ENCODE measurements around the gene TSPAN33. TPM values are rescaled to one million over a fixed set of nuclear protein-coding genes. Genes with fewer than 3 reads are reported as not detected.
"Not testable (repeated sequence)": the region's sequence is repeated elsewhere in the genome, so short reads cannot be mapped to it uniquely, and the experiment has no call there.

TSPAN33 gene
- total RNA-seq, 2 donors from 2014 or later = 3.8 to 9.7 TPM

DNA sequence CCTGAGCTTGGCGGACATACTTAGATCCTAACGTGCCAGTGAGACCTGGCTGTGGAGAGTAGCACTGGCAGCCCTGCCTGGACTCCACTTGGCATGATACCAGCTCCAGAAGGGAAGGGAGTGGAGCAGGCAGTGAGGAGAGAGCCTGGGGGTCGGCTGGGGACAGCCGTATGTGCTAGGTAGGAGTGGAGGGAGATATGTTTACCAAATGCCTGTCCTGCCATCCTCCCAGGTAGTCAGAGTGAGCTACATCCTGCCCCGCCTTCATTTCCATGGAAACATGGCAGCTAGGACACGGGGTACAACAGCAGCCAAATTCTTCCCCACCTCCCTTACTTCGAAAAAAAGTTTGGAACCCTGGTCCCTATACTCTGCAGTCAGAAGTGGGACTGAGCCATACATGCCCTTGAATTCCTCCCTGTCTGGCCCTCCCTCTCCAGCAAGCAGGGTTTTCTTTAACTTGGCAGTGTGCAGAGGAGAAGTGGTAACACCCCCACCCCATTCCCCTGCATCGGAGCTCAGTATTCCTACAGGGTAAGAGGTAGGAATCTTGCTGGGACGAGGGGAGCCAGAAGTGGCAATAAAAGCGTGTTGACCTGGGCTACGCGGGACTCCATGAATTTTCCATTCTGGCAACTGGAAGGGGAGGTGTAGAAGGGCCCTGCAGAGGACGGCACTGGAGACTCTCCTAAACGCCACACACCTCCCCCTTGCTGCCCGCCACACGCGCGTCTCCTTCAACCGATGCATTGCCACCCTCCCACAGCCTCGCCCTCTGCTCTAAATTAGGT is 23.9 kb downstream of the TSPAN33 start:
- Histone ChIP-seq H3K9ac (ENCODE audit: low read depth in 2 of 2, low read length in 2 of 2) (no peak overlapping the region), H3K9me3 (no peaks in the 10 kb centered on the region), H3K4me3 (peak overlapping the region; percentile 42), H3K4me1 (no peaks in the 10 kb centered on the region), H3K27me3 (no peaks in the 10 kb centered on the region), H3K27ac (no peak overlapping the region), H3K36me3 (no peaks in the 10 kb centered on the region)
- TF ChIP-seq, protein P1, sequence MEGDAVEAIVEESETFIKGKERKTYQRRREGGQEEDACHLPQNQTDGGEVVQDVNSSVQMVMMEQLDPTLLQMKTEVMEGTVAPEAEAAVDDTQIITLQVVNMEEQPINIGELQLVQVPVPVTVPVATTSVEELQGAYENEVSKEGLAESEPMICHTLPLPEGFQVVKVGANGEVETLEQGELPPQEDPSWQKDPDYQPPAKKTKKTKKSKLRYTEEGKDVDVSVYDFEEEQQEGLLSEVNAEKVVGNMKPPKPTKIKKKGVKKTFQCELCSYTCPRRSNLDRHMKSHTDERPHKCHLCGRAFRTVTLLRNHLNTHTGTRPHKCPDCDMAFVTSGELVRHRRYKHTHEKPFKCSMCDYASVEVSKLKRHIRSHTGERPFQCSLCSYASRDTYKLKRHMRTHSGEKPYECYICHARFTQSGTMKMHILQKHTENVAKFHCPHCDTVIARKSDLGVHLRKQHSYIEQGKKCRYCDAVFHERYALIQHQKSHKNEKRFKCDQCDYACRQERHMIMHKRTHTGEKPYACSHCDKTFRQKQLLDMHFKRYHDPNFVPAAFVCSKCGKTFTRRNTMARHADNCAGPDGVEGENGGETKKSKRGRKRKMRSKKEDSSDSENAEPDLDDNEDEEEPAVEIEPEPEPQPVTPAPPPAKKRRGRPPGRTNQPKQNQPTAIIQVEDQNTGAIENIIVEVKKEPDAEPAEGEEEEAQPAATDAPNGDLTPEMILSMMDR (IDR thresholded peaks at IDR 0.05) = no peak
- no peak for DNase-seq
- intact Hi-C loops (cut with DNase I) = no loop called here

DNA sequence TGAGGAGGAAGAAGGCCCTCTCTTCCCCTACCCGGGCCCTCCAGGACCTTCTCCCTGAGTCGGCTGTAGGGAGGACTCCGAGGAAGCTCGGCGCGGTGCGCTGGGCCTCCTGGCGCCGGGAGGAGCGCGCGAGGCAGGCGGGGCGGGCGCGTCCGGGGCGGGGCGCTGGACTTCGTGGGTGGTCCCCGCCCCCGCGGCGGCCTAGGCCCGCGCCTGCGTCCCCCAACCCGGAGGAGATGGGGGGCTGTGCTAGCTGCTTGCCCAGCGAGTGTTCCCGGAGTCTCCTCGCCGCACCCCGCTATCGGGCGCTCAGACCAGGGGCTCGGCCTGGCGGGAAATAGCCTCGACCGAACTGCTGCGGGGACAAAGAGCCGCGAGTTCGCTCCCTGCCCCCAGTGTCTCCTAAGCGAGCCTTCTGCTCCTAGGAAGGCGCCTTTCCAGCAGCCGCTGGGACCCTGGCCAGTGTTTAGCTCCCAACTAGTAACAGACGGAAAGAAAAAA is 24.7 kb downstream of the TSPAN33 start:
- intact Hi-C loops (cut with DNase I) = no loop called here

DNA sequence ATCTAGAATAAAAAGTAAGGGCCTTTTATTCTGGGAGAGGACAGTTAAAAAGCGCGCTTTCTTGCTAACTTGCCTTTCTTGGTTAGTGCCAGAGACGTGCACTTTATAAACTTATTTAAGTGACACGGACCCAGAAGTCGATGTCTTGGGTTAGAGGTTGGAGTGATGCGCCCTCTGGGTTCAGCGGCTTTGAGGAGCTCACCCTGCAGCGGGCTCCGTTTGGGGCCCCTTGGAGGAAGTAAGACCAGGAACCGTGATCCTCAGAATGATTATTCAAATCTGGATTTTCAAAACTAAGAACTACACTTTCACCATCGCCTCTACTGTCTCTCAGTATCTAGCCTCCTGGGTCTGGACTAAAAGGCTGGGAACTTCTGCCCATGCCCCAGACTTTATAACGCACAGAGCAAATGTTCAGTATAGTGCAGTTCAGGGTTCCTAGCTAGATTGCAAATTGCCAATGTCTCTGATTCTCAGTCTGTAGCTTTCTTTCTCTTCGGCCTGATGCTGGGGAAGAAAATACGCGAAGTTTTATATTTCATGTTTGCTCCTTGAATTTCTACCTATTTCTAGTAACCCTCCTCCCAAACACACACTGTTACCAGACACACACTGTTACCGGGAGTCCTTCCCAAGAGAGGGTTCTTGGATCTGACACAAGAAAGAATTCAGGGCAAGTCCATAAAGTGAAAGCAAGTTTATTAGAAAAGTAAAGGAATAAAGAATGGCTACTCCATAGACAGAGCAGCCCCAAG is 25.4 kb downstream of the TSPAN33 start:
- Histone ChIP-seq H3K36me3 (no peaks in the 10 kb centered on the region), H3K27me3 (no peaks in the 10 kb centered on the region), H3K4me3 (peak overlapping the region; percentile 42), H3K4me1 (no peaks in the 10 kb centered on the region), H3K9ac (ENCODE audit: low read depth in 2 of 2, low read length in 2 of 2) (peak overlapping the region; percentile 36 to 56), H3K27ac (no peak overlapping the region), H3K9me3 (no peaks in the 10 kb centered on the region)
- TF ChIP-seq, protein P1 (IDR thresholded peaks at IDR 0.05) = no peak
- intact Hi-C loops (cut with DNase I) = no loop called here
- DNase-seq = no peak

More for the DNA sequence above, 24.7 kb downstream of the TSPAN33 start:
- Histone ChIP-seq H3K4me1 (no peaks in the 10 kb centered on the region), H3K36me3 (no peaks in the 10 kb centered on the region), H3K9ac (ENCODE audit: low read depth in 2 of 2, low read length in 2 of 2) (peak overlapping the region; percentile 36 to 56), H3K4me3 (peak overlapping the region; percentile 42), H3K27me3 (no peaks in the 10 kb centered on the region), H3K27ac (no peak overlapping the region), H3K9me3 (no peaks in the 10 kb centered on the region)
- DNase-seq = peak; percentile 66
- TF ChIP-seq, protein P1 (IDR thresholded peaks at IDR 0.05) = no peak

DNA sequence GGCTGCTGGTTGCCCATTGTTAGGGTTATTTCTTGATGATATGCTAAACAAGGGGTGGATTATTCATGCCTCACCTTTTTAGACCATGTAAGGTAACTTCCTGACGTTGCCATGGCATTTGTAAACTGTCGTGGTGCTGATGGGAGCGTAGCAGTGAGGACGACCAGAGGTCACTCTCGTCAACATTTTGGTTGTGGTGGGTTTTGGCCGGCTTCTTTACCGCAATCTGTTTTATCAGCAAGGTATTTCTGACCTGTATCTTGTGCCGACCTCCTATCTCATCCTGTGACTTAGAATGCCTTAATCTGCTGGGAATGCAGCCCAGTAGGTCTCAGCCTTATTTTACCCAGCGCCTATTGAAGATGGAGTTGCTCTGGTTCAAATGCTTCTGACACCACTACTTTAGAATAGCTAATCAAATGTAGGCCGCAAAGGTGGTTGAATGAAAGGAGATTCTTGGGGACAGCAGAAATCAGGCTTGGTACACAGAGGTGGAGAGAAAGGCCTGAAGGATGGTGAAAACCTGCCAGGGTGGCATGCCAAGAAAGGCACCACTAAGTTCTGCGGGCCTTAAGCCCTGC is 26.0 kb downstream of the TSPAN33 start:
- H3K4me1 ChIP-seq = no peaks in the 10 kb centered on the region
- no peaks in the 10 kb centered on the region for H3K9me3 ChIP-seq
- no peak overlapping the region for H3K9ac ChIP-seq (ENCODE audit: low read depth in 2 of 2, low read length in 2 of 2)
- intact Hi-C loops (cut with DNase I) = no loop called here
- TF ChIP-seq, protein P1 (IDR thresholded peaks at IDR 0.05) = no peak
- H3K27me3 ChIP-seq = no peaks in the 10 kb centered on the region
- DNase-seq = no peak
- no peak overlapping the region for H3K4me3 ChIP-seq
- H3K36me3 ChIP-seq = no peaks in the 10 kb centered on the region
- no peak overlapping the region for H3K27ac ChIP-seq

DNA sequence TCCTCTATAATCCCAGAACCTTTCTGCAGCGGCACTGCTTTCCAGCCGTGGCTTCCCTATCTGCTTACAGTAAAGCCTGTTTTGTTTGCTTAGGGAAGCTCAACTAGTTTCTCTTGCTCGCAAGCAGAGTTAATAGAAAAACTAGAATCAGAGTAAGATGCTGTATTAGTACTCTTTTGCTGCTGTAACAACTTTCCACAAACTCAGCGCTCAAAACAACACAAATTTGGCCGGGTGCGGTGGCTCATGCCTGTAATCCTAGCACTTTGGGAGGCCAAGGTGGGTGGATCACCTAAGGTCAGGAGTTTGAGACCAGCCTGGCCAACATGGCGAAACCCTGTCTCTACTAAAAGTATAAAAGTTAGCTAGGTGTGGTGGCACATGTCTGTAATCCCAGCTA is 29.4 kb downstream of the TSPAN33 start:
- DNase-seq; H3K9me3 ChIP-seq; H3K4me3 ChIP-seq; H3K27me3 ChIP-seq; H3K4me1 ChIP-seq; H3K27ac ChIP-seq; H3K9ac ChIP-seq (ENCODE audit: low read depth in 2 of 2, low read length in 2 of 2); intact Hi-C loops (cut with DNase I); H3K36me3 ChIP-seq: not testable (repeated sequence)
